GM21360 (cell line): ENCODE data around the gene RAE1.

Experiments
- ATAC-seq: cut with Tn5 transposase; IDR thresholded peaks from one replicate; pipeline ENCODE4 v1.9.1; 2021; ENCODE audit warnings: mild to moderate bottlenecking, moderate library complexity; ENCODE audit not compliant: unreplicated experiment

RAE1 gene, protein sequence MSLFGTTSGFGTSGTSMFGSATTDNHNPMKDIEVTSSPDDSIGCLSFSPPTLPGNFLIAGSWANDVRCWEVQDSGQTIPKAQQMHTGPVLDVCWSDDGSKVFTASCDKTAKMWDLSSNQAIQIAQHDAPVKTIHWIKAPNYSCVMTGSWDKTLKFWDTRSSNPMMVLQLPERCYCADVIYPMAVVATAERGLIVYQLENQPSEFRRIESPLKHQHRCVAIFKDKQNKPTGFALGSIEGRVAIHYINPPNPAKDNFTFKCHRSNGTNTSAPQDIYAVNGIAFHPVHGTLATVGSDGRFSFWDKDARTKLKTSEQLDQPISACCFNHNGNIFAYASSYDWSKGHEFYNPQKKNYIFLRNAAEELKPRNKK

DNA sequence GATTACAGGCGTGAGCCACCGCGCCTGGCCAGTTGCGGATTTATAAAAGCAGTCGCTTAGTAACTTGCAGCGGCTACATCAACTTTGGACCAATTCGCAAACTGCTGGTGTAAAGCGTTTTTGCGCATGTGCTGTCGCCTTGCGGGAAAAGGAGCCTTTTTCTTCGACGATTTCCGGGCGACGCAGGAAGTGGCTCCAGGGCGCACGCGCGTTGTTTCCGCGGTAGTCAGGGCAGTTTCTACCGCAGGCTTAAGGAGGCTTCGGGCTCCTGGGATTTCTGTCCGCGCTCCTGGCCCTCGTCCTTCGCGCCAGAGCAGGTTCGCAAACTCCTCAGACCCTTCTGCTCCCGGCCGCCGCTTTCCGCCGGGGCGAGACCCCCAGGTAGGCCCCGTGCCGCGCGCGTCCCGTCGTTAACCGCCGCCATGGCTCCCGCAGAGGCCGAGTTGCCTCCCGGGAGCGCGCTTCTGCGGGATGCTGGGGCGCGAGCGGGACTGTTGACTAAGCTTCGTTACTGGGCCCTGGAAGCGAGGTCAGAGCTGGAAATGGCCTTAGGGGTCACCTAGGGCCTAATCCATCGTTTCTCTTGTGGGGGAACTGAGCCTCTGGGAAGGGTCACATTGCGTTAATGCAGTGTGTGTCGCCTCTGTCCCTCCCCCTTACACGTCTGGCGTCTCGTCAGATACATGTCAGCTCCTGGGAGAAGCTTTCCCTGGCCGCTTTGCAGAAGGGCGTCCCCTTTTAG lies at the start of gene RAE1:
RAE1 (plus strand) TSS at position 214 of the 742 bp plus-strand sequence. CDS start 2,784 bp downstream, outside the sequence.
- ATAC-seq, result peak; percentile 81

DNA sequence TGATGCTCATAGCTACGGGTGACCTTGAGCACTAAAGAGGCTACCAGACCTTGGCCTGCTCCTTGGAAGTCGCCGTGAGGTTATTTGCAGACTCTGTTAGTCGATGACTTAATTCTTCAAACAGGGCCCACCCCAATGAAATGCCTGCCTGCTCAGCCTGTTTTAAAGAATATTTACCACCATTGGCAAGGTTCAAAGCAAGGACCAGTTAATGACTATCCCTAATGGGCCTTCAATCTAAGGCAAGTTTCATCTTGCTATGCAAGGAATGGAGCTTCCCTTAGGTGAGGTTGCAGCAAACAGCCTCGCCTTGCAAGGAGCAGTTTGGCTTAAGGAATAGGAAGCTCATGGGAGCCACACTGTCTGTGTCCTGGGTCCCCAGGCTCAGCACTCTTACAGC lies 44.3 kb upstream of the RAE1 start:
- ATAC-seq, result no peak

DNA sequence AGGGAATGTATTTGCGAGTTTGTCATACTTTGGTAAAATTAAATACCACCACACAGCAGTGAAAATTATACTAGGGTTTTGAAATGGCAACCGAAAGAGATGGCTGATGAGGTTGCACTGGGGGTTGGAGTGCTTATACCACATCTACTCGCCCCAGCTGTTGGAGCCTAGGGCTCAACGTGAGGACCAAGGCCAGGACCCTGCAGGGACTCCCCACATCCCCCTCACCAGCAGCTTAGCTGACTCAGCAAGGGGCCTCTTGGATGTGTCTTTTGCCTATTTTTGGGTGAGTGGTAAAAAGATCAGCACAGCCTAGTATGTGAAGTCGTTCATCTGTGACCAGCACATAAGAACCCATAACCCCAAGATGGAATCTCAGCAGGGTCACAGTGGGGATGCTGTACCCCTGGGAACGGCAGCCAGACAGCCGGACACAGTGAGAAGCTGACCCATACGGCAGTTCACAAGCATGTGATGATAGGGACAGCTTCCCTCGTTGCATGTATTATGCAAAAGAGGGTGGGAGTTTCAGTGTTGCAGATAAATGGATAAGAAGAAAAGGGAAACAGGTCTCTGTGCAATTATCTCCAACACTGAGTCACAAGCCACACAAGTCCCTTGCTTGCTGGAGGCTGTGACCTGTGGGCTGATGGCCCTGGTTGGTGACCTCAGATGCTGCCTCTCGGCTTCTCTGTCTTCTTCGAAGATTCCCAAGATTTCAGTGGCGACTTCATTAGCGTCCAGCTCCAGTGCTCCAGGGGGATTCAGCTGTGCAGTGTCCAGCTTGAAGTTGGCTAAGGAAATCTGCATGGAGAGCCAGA lies 42.4 kb upstream of the RAE1 start:
- no peak for ATAC-seq

DNA sequence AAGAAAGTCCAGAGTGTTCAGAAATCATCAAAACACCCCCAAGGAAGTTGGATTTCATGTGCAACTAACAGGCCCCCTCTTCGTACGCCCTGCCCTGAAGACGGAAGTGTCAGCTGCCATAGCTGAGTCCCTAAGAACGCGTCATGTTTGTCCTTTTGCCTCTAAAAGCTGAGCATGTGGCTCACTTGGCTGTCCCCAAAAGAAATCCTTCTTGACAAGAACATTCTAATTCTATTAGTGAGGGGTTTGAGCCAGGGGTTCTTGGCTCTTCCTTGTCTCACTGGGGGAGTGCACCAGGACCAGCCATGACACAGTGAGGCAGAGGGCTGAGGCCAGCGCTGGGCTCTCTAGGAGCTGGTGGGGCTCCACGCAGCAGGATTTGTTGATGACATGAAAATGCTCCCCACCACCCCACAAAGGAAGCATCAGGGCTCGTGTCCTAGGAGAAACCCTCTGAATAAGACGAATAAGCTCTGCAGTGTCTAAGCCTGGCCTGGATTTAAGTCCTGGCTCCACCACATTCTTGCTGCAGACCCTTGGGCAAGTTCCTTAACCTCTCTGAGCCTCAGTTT lies 41.4 kb upstream of the RAE1 start:
- no peak for ATAC-seq

DNA sequence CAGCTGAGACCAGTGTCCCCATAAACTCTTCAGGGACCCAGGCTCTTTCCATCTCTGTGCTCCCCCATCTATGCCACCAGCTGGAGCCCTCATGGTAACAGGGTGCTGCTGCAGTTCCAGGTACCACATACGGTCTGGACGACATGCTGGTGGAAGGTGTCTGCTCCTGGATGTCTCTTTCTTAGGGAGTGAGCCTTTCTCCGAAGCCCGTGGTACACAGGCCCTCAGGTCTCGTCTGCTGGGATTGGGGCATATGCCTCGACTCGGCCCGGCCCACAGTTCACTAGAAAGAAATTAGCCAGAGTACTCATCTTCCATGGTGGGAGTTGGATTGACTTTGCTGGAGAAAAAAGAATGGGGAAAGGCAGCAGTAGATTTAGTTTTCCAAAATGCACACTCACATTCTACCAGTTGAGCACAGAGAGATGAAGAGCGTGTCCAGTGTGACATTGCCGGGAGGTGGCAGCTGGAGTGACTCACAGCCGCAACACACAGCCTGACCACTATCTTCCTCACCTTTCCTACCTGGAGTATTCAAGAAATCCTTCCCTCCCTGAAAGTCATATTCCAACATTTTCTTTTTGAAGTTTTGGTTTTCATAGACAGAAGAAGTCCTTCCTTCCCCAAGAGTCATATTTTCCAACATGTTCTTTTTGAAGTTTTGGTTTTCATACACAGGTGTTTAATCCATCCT lies 40.1 kb upstream of the RAE1 start:
- no peak for ATAC-seq

DNA sequence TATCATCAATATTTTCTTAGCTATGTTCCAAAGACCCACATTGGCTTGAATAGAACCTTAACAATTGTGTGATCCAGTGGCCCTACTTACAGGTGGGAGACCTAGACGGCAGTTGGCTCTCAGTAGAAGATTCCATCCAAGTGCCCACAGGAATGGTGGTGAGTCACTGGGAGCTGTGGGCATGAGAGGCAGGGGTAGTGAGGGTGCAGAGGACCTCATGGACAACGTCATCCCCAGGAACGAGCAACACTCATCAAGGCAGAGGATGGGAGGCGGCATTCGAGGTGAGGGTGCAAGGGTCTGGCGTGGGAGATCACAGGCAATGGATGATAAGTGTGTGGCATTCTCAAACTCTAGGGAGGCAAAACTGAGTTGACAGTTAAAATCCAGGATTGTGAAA lies 38.9 kb upstream of the RAE1 start:
- no peak for ATAC-seq

DNA sequence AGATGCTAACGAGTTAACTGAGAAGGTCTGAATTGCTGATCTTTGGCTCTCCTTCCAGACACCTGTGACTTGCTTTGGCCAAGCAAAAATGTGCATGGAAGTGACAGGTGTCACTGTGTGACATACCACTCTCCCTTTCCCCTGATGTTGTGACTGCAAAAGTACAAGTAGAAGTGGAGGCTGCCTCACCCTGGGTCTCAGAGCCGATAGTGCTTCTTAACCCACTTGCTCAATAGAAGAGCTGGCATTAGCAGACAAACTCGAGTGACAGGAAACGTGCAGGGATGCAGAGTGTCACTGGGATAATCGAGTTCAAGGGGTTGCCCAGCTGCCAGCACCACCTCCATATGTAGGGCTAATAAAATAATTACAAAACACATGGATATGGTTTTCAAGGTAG lies 37.8 kb upstream of the RAE1 start:
- ATAC-seq, result no peak

DNA sequence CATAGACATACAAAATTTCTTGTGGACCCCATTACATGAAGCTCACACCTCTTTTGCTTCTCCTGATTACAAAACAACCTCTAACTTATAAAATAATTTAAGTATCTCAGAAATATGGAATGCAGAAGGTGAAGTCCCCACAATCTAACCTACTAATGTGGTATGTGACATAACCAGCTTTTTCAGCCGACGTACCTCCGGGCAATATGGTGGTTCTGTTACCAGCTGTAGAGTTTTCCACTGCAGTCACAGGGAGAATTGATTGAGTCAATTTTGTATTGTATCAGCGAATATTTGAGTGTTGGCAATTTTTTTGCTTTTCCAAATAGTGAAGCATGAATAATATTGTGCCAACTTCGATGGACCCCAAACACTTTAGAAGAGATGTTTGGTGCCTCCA lies 37.1 kb upstream of the RAE1 start:
- ATAC-seq, result no peak

DNA sequence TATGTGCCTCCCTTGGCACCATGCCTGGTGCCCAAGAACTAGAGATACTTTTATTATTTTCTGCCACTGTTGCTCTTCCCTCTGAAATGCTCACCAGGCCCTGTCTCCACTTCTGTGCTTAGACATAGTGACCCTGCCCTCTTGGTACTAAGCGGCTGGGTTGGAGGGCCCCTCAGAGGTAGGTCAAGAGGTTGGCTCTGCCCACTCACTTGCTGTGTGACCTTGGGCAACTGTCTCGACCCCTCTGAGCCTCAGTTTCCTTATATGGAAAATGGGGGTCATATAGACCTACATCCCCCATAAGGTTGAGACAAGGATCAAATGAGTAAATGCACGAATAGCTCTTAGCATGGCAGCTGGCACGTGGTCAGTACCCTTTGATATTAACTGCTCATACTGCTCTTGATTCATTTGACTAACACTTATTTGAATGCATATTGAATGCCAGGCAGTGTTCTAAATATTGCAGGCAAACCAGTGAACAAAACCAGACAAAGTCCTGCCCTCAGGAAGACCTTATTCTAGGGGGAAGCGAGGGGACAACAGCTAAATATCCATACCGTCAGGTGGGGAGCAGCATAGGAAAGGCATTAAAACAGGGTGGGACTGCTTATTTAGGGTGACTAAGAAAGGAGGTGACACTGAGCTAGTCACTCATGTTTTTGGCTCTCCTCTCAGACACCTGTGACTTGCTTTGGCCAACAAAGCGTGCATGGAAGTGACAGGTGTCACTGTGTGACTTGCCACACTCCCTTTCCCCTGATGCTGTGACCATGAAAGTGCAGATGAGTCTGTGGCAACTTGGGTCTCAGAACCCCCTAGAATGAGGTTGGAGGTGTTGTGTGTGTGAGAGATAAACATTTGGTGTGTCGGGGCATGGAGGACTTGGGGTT lies 35.7 kb upstream of the RAE1 start:
- no peak for ATAC-seq

DNA sequence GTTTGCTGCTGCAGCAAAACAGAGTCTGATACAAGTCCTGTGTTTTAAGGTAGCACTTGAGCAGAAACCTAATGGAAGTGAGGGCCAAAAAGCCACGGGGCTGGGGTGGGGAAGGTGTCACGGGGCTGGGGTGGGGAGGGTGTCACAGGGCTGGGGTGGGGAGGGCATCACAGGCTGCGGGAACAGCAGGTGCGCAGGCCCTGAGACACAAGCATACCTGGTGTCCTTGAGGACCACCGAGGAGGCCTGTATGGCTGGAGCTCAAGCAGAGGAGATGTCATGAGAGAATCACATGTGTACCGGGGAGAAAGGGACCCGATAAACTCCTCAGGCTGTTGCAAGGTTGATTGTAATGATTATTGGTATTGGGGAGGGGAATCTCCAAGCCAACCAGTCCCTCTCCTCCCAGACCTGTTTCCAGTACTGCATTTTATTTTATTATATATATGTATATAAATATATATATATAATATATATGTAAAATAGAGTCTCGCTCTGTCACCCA lies 35.0 kb upstream of the RAE1 start:
- ATAC-seq, result no peak

DNA sequence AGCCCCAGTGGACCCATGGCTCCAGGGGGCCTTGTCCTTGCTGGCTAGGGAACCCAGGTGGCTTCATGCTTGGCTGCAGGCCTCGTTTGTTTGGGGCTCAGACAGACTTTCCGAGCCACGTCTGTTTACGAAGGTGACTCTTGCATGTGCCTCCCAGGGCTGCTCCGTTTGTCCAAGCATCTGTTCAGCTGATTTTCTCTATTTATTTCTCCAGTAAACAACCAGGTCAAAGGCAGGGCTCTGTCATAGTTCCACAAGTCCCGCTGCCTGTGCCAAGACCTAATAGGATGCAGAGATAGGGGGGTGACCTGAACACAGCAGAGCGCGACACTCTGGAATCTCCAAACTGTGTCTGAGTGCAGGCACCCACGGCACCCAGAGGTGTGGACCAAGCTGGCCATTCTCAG lies 34.3 kb upstream of the RAE1 start:
- no peak for ATAC-seq

DNA sequence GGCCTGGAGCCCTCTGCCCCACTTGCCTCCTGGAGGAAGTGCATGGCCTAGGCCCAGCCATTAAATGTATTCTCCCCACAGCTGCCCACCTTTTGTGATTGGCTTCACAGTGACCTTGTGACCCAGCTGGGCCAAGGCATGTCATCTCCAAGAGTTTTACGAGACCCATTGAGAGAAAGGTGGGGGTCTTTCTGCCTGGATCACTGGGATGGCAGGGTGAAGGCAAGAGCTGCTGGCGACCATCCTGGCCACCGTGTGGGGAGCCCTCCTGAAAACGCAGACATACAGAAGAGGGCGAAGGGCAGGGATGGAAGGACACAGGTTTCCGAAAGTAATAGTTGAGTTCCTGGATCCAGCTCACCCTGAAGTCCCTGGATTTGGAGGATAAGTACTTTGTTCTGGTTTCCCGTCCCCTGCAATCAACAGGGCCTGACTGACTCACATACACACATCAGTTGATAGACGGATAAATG lies 33.7 kb upstream of the RAE1 start:
- no peak for ATAC-seq

DNA sequence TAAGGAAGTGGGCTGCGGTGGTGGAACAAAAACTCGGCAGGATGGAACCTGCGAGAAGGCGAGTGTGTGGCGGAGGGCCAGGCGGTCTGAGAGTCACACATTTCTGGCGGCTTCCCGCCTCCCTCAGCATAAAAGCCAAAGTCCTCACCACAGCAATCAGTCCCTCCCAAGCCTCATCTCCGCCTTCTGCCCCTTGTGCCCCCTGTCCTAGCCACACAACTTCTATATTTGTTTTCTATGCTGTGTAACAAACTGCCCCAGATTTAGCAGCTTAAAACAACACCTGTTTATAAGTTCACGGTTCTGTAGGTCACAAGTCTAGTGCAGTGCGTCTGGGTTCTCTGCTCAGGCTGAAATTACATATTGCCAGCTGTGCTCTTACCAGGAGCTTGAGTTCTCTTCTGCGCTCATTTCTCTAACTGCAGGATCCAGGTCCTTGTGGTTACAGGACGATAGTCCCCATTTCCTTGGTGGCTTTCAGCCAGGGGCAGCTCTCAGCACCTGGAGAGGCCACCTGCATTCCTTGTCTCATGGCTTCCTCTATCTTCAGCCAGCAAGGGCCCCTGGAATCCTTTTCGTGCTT lies 33.2 kb upstream of the RAE1 start:
- no peak for ATAC-seq

DNA sequence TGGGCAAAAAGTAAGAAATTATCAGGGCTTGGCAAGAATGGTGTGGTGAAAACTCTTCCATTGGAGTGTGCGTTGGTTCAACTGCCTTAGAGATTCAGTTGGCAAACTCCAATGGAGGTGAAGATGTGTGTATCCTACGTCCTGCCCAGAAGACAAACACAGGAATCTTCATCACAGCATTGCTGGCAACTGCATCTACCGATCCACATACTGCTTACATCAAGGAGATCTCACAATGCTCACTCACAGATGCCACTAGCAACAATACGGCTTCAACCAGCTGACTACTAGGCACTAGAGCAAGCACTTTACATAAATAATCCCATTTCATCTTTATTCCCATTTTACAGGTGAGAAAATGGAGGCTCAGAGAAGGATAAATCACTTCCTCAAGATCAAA lies 31.5 kb upstream of the RAE1 start:
- ATAC-seq, result no peak

DNA sequence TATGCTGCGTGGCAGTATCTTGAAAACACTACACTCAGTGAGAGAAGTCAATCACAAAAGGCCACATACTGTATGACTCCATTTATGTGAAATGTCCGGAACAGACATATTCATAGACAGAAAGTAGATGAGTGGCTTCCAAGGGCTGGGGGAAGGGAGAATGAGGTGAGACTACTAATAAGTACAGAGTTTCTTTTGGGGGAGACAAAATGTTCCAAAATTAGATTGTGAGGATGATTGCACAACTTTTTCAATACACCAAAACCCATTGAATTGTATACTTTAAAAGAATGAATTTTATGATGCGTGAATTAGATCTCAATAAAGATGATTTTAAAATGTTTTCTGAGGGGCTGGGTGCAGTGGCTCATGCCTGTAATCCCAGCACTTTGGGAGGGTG lies 30.7 kb upstream of the RAE1 start:
- ATAC-seq, result no peak

DNA sequence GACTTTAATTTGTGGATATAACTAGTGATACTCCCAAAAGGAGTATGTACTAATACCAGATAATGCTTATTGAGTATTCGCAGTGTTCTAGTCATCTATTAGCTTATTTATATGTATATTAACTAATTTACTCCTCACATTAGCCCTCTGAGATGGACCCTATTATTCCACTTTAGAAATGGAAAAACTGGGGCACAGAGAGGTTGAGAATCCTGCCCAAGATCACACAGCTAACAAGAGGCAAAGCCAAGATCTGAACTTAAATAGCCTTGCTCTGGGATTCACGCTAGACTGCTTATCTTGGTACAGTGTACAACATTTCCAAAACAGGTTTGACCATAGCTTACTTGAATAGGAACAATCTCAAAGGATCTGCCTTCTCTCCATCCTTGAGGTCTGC lies 29.9 kb upstream of the RAE1 start:
- ATAC-seq, result no peak

DNA sequence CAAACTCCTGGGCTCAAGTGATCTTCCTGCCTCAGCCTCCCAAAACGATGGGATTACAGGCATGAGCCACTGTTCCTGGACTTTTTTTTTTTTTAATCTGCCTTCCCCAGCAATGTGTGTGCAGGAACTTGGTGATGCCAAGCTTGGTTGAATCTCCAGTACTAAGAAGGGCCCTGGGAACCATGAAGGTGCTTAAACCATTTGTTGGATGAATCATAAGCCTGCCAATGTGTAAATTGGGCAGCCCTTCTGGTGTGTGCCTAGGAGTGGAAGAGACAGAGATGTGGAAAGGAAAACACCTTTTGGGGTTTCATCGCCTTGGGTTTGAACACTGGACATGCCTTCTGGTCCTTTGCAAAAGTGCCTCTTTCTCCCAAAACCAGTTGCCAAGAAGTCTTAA lies 28.6 kb upstream of the RAE1 start:
- ATAC-seq, result no peak

DNA sequence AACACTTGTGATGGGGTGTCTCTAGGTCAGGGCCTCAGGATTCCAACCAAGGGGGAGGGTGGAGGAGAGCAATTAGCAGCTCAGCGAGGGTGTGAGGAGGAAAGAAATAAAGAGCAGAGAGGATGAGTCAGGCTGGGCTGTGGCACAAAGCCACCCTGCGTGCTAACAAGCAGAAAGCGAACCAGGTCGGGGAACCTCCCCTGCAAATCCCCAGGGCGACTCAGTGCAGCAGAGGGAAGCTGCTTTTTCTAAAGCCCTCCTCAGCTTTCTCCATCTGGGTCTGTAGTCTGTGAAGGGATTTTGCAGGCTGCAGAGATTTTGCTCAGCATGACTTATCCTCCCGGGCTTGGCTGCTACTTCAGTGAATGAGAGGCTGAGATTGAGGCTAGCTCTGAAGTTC lies 28.0 kb upstream of the RAE1 start:
- no peak for ATAC-seq
